ENCODE results near the gene RAP2A. TPM values are rescaled to one million over a fixed set of nuclear protein-coding genes. Genes with fewer than 3 reads are reported as not detected.

Gene RAP2A
- total RNA-seq, 1 donor from 2014 or later, result 27.1 TPM

- H3K4me1 ChIP-seq (ENCODE audit: control insufficient read depth in 3 of 3, insufficient read depth in 3 of 3, low read length in 3 of 3), result no peaks in the 10 kb centered on the region
- no peak overlapping the region for H3K9ac ChIP-seq (ENCODE audit: low read depth in 1 of 3, low read length in 3 of 3)
- H3K27ac ChIP-seq (ENCODE audit: low read depth, low read length), result no peak overlapping the region
- H3K36me3 ChIP-seq (ENCODE audit: control insufficient read depth in 3 of 3, insufficient read depth in 3 of 3, low read length in 3 of 3), result peaks cover 3 to 10% (median 7%) of the 10 kb centered on the region in 3 donors
- no peak overlapping the region for H3K4me3 ChIP-seq (ENCODE audit: low read length in 3 of 3)
- H3K9me3 ChIP-seq (ENCODE audit: control insufficient read depth in 3 of 3, low read length in 3 of 3), result no peaks in the 10 kb centered on the region
- H3K27me3 ChIP-seq (ENCODE audit: control insufficient read depth in 3 of 3, insufficient read depth in 3 of 3, low read length in 3 of 3), result no peaks in the 10 kb centered on the region
These were observed 39.4 kb upstream of the RAP2A start for GRCh38 chr13:97394542-97394941.

GRCh38 chr13:97395447-97396136, 38.4 kb upstream of the RAP2A start:
- Histone ChIP-seq H3K9ac (ENCODE audit: low read depth in 1 of 3, low read length in 3 of 3) (no peak overlapping the region), H3K36me3 (ENCODE audit: control insufficient read depth in 3 of 3, insufficient read depth in 3 of 3, low read length in 3 of 3) (peaks cover 3 to 10% (median 7%) of the 10 kb centered on the region in 3 donors), H3K27me3 (ENCODE audit: control insufficient read depth in 3 of 3, insufficient read depth in 3 of 3, low read length in 3 of 3) (no peaks in the 10 kb centered on the region), H3K4me3 (ENCODE audit: low read length in 3 of 3) (no peak overlapping the region), H3K27ac (ENCODE audit: low read depth, low read length) (no peak overlapping the region), H3K9me3 (ENCODE audit: control insufficient read depth in 3 of 3, low read length in 3 of 3) (no peaks in the 10 kb centered on the region), H3K4me1 (ENCODE audit: control insufficient read depth in 3 of 3, insufficient read depth in 3 of 3, low read length in 3 of 3) (no peaks in the 10 kb centered on the region)

GRCh38 chr13:97397267-97397666, 36.7 kb upstream of the RAP2A start:
- Histone ChIP-seq H3K27ac (ENCODE audit: low read depth, low read length) (no peak overlapping the region), H3K9ac (ENCODE audit: low read depth in 1 of 3, low read length in 3 of 3) (no peak overlapping the region)

GRCh38 chr13:97401421-97401820, 32.5 kb upstream of the RAP2A start:
- Histone ChIP-seq H3K27ac (ENCODE audit: low read depth, low read length) (no peak overlapping the region), H3K27me3 (ENCODE audit: control insufficient read depth in 3 of 3, insufficient read depth in 3 of 3, low read length in 3 of 3) (no peaks in the 10 kb centered on the region), H3K9ac (ENCODE audit: low read depth in 1 of 3, low read length in 3 of 3) (no peak overlapping the region), H3K9me3 (ENCODE audit: control insufficient read depth in 3 of 3, low read length in 3 of 3) (no peaks in the 10 kb centered on the region), H3K4me3 (ENCODE audit: low read length in 3 of 3) (no peak overlapping the region), H3K36me3 (ENCODE audit: control insufficient read depth in 3 of 3, insufficient read depth in 3 of 3, low read length in 3 of 3) (no peaks in the 10 kb centered on the region), H3K4me1 (ENCODE audit: control insufficient read depth in 3 of 3, insufficient read depth in 3 of 3, low read length in 3 of 3) (peaks cover 0 to 6% (median 3%) of the 10 kb centered on the region in 3 donors)

More at GRCh38 chr13:97397267-97397666, 36.7 kb upstream of the RAP2A start:
- no peaks in the 10 kb centered on the region for H3K27me3 ChIP-seq (ENCODE audit: control insufficient read depth in 3 of 3, insufficient read depth in 3 of 3, low read length in 3 of 3)
- H3K9me3 ChIP-seq (ENCODE audit: control insufficient read depth in 3 of 3, low read length in 3 of 3), result no peaks in the 10 kb centered on the region
- H3K4me3 ChIP-seq (ENCODE audit: low read length in 3 of 3), result no peak overlapping the region
- no peaks in the 10 kb centered on the region for H3K4me1 ChIP-seq (ENCODE audit: control insufficient read depth in 3 of 3, insufficient read depth in 3 of 3, low read length in 3 of 3)
- H3K36me3 ChIP-seq (ENCODE audit: control insufficient read depth in 3 of 3, insufficient read depth in 3 of 3, low read length in 3 of 3), result peaks cover 0 to 2% (median 0%) of the 10 kb centered on the region in 3 donors

GRCh38 chr13:97403893-97404750, 29.8 kb upstream of the RAP2A start:
- no peak overlapping the region for H3K9ac ChIP-seq (ENCODE audit: low read depth in 1 of 3, low read length in 3 of 3)
- no peak overlapping the region for H3K4me3 ChIP-seq (ENCODE audit: low read length in 3 of 3)
- no peaks in the 10 kb centered on the region for H3K27me3 ChIP-seq (ENCODE audit: control insufficient read depth in 3 of 3, insufficient read depth in 3 of 3, low read length in 3 of 3)
- H3K9me3 ChIP-seq (ENCODE audit: control insufficient read depth in 3 of 3, low read length in 3 of 3), result no peaks in the 10 kb centered on the region
- no peak overlapping the region for H3K27ac ChIP-seq (ENCODE audit: low read depth, low read length)
- H3K4me1 ChIP-seq (ENCODE audit: control insufficient read depth in 3 of 3, insufficient read depth in 3 of 3, low read length in 3 of 3), result peaks cover 0 to 6% (median 3%) of the 10 kb centered on the region in 3 donors
- no peaks in the 10 kb centered on the region for H3K36me3 ChIP-seq (ENCODE audit: control insufficient read depth in 3 of 3, insufficient read depth in 3 of 3, low read length in 3 of 3)

GRCh38 chr13:97407540-97407939, 26.4 kb upstream of the RAP2A start:
- Histone ChIP-seq H3K9me3 (ENCODE audit: control insufficient read depth in 3 of 3, low read length in 3 of 3) (no peaks in the 10 kb centered on the region), H3K27ac (ENCODE audit: low read depth, low read length) (no peak overlapping the region), H3K9ac (ENCODE audit: low read depth in 1 of 3, low read length in 3 of 3) (no peak overlapping the region), H3K36me3 (ENCODE audit: control insufficient read depth in 3 of 3, insufficient read depth in 3 of 3, low read length in 3 of 3) (no peaks in the 10 kb centered on the region), H3K4me3 (ENCODE audit: low read length in 3 of 3) (no peak overlapping the region), H3K4me1 (ENCODE audit: control insufficient read depth in 3 of 3, insufficient read depth in 3 of 3, low read length in 3 of 3) (peaks cover 0 to 6% (median 3%) of the 10 kb centered on the region in 3 donors), H3K27me3 (ENCODE audit: control insufficient read depth in 3 of 3, insufficient read depth in 3 of 3, low read length in 3 of 3) (no peaks in the 10 kb centered on the region)

GRCh38 chr13:97408938-97409337, 25.0 kb upstream of the RAP2A start:
- no peaks in the 10 kb centered on the region for H3K9me3 ChIP-seq (ENCODE audit: control insufficient read depth in 3 of 3, low read length in 3 of 3)
- no peak overlapping the region for H3K4me3 ChIP-seq (ENCODE audit: low read length in 3 of 3)
- no peak overlapping the region for H3K9ac ChIP-seq (ENCODE audit: low read depth in 1 of 3, low read length in 3 of 3)
- H3K4me1 ChIP-seq (ENCODE audit: control insufficient read depth in 3 of 3, insufficient read depth in 3 of 3, low read length in 3 of 3), result peaks cover 0 to 5% (median 3%) of the 10 kb centered on the region in 3 donors
- H3K27ac ChIP-seq (ENCODE audit: low read depth, low read length), result no peak overlapping the region
- no peaks in the 10 kb centered on the region for H3K27me3 ChIP-seq (ENCODE audit: control insufficient read depth in 3 of 3, insufficient read depth in 3 of 3, low read length in 3 of 3)
- H3K36me3 ChIP-seq (ENCODE audit: control insufficient read depth in 3 of 3, insufficient read depth in 3 of 3, low read length in 3 of 3), result no peaks in the 10 kb centered on the region

GRCh38 chr13:97411984-97412383, 22.0 kb upstream of the RAP2A start:
- Histone ChIP-seq H3K4me3 (ENCODE audit: low read length in 3 of 3) (no peak overlapping the region), H3K4me1 (ENCODE audit: control insufficient read depth in 3 of 3, insufficient read depth in 3 of 3, low read length in 3 of 3) (no peaks in the 10 kb centered on the region), H3K9me3 (ENCODE audit: control insufficient read depth in 3 of 3, low read length in 3 of 3) (no peaks in the 10 kb centered on the region), H3K27me3 (ENCODE audit: control insufficient read depth in 3 of 3, insufficient read depth in 3 of 3, low read length in 3 of 3) (no peaks in the 10 kb centered on the region), H3K27ac (ENCODE audit: low read depth, low read length) (no peak overlapping the region), H3K36me3 (ENCODE audit: control insufficient read depth in 3 of 3, insufficient read depth in 3 of 3, low read length in 3 of 3) (no peaks in the 10 kb centered on the region), H3K9ac (ENCODE audit: low read depth in 1 of 3, low read length in 3 of 3) (no peak overlapping the region)

- Histone ChIP-seq H3K36me3 (ENCODE audit: control insufficient read depth in 3 of 3, insufficient read depth in 3 of 3, low read length in 3 of 3) (no peaks in the 10 kb centered on the region), H3K9me3 (ENCODE audit: control insufficient read depth in 3 of 3, low read length in 3 of 3) (no peaks in the 10 kb centered on the region), H3K27me3 (ENCODE audit: control insufficient read depth in 3 of 3, insufficient read depth in 3 of 3, low read length in 3 of 3) (no peaks in the 10 kb centered on the region), H3K4me1 (ENCODE audit: control insufficient read depth in 3 of 3, insufficient read depth in 3 of 3, low read length in 3 of 3) (no peaks in the 10 kb centered on the region), H3K27ac (ENCODE audit: low read depth, low read length) (no peak overlapping the region), H3K9ac (ENCODE audit: low read depth in 1 of 3, low read length in 3 of 3) (no peak overlapping the region), H3K4me3 (ENCODE audit: low read length in 3 of 3) (no peak overlapping the region)
These were observed 20.3 kb upstream of the RAP2A start for GRCh38 chr13:97413694-97414093.

GRCh38 chr13:97414392-97414791, 19.6 kb upstream of the RAP2A start:
- no peaks in the 10 kb centered on the region for H3K9me3 ChIP-seq (ENCODE audit: control insufficient read depth in 3 of 3, low read length in 3 of 3)
- H3K4me3 ChIP-seq (ENCODE audit: low read length in 3 of 3), result no peak overlapping the region
- no peak overlapping the region for H3K9ac ChIP-seq (ENCODE audit: low read depth in 1 of 3, low read length in 3 of 3)
- no peak overlapping the region for H3K27ac ChIP-seq (ENCODE audit: low read depth, low read length)
- H3K4me1 ChIP-seq (ENCODE audit: control insufficient read depth in 3 of 3, insufficient read depth in 3 of 3, low read length in 3 of 3), result no peaks in the 10 kb centered on the region
- no peaks in the 10 kb centered on the region for H3K36me3 ChIP-seq (ENCODE audit: control insufficient read depth in 3 of 3, insufficient read depth in 3 of 3, low read length in 3 of 3)
- no peaks in the 10 kb centered on the region for H3K27me3 ChIP-seq (ENCODE audit: control insufficient read depth in 3 of 3, insufficient read depth in 3 of 3, low read length in 3 of 3)

Measured in skeletal muscle tissue (tissue), 4 donors.